ENCODE results near the gene ATP1A3.
A peak's percentile ranks its signal among the peaks of the same experiment; 100 is the strongest.

The ATP1A3 gene

GRCh38 chr19:41984961-41985360 lies 9.1 kb downstream of the ATP1A3 start:
- DNase-seq: no peak

DNA sequence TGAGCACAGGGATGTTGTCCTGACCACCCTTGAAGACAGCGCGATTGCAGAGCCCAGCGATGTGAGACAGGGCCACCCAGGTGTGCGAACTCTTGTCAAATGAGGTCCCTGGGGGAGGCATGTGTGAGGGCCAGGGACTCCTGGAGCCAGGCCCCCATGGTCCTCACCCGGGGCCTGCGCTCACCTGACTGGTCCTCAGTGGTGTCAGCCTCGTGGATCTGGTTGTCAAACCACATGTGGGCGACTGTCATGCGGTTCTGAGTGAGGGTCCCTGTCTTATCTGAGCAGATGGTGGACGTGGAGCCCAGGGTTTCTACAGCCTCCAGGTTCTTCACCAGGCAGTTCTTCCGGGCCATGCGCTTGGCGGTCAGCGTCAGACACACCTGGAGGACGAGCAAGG lies 12.3 kb downstream of the ATP1A3 start:
- DNase-seq: no peak

- no peak for DNase-seq
These were observed 15.6 kb downstream of the ATP1A3 start for GRCh38 chr19:41978470-41978869.

DNA sequence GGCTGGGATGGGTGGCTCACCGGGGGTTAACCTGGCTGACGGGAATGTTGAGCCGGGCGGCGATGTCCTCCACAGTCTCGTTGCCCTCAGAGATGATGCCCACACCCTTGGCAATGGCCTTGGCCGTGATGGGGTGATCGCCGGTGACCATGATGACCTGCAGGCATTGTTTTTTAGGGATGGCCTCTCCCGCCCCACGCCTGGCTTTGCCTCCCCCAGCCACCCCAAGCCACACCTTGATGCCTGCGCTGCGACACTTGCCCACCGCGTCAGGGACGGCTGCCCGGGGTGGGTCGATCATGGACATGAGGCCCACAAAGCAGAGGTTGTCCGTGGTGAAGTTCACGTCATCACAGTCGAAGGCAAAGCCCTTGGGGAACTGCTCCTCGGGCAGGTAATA lies 16.1 kb downstream of the ATP1A3 start:
- DNase-seq: no peak

- no peak for DNase-seq
These were observed 19.4 kb downstream of the ATP1A3 start for GRCh38 chr19:41974652-41975051.

- DNase-seq: no peak
These were observed 22.7 kb downstream of the ATP1A3 start for GRCh38 chr19:41971363-41971762.

GRCh38 chr19:41969772-41970458 lies 24.1 kb downstream of the ATP1A3 start:
- DNase-seq: no peak

GRCh38 chr19:41968751-41969595 lies 25.1 kb downstream of the ATP1A3 start:
- DNase-seq: no peak

GRCh38 chr19:41967054-41967783 lies 26.8 kb downstream of the ATP1A3 start:
- no peak for DNase-seq

- DNase-seq: no peak
These were observed 28.9 kb downstream of the ATP1A3 start for GRCh38 chr19:41965106-41965505.

DNA sequence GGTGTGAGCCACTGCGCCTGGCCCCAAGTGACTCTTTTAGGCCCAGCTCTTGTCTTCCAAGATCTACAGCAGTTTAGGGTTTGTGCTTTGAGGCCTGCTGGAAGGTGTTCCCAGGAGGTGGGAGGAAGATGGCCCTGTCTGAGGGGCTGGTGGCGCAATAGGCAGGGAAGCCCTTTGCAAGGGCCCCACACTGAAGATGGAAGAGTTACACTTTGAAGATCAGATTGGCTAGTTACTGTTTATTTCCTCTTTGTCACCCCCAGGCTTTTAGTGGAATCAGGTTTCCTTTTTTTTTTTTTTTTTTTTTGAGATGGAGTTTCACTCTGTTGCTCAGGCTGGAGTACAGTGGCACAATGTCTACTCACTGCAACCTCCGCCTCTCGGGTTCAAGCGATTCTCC lies 33.1 kb downstream of the ATP1A3 start:
- no peak for DNase-seq

- DNase-seq: peak; percentile 88 to 89
These were observed 34.7 kb downstream of the ATP1A3 start, which contains the start of gene RABAC1 for GRCh38 chr19:41959056-41960053. Gene RABAC1, minus strand, starts transcription at chr19:41959321. Its CDS starts 29 bp downstream, at chr19:41959292.

DNA sequence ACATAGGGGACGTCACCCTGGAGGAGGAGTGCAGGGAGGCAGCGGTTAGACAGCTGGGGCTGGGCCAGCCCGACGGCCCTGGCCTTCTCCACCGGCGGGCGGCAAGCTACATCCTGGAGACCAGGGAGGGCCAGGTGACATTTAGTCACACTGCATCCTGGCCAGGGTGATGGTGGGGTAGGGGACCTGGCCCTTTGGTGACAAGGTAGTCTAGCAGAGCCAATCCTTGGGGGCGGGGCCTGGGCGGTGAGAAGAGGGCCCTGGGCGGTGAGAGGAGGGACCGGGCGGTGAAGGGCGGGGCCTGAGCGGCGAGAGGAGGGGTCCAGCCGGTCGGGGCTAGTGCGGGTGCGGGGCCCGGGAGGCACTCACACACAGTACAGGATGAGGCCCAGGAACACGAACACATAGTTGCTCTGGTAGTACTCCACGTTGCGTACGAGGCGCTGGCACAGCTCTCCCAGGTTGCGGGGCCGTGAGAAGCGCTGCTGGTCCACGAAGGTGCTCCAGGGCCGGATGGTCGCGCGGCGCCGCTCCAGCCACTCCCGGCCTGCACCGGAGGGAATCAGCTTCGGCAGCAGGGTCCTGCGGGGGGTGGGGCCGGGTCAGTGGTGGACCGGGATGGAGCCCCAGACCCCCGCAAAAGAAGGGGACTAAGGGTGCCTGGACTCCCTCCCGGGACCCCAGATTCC lies 35.5 kb downstream of the ATP1A3 start:
- peak; percentile 87 to 92 for DNase-seq

DNA sequence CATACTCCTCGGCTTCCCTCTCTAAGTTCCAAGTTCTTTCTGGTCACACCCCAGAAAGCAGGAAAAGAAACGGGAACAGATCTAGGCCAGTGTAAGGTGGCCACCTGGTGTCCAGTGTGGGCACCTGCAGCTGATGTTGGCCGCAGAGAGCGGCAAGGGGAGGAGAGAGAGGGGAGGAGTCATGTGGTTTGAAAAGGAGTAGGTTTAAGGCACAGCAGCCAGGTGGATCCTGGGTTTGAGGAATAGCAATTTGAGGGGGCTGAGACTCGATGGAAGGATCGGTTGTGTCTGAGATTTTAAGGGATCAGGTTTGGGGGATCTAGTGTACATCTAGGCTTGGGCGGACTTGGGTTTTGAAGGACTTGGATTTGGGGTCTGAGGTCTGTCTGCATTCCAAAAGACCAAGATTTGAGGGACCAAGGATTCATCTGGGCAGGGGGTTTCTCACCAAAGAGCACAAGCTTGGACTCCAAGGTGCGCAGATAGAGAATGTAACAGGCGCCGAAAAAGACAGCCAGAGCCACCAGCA lies 36.1 kb downstream of the ATP1A3 start:
- peak; percentile 47 for DNase-seq

DNA sequence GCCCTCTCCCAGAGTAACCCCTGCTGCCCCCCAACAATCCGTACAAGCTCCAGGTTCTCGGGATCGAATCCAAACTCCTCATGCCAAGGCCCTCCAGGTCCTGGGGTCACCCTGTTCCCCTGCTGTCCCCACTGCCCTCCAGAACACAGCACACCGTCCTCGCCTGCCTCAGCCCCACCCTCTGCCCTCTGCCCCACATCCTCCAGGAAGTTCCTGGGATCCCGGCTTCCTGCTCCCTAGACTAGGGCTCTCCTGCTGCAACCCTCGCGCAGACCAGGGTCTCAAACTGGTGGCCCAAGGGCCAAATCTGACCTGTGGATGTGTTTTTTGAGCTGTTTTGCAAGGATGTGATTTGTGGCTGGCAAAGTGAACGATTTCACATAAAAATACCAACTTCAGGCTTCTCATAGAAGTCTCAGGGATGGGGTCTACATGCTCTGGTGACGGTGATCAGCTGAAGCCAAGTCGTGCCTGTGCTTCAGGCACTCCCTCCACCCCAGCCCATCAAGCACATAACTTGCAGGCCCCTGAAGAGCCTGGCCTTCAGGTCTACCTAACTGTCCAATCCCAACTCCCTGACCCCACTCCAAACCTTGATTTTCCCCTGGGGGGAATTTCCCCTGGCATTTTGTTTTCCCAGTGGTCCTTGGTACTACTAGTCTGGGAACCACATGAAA lies 36.7 kb downstream of the ATP1A3 start:
- no peak for DNase-seq

- DNase-seq: no peak
These were observed 37.4 kb downstream of the ATP1A3 start for GRCh38 chr19:41956621-41957020.

GRCh38 chr19:41955521-41955920 lies 38.5 kb downstream of the ATP1A3 start:
- no peak for DNase-seq

GRCh38 chr19:41951686-41952172 lies 42.3 kb downstream of the ATP1A3 start:
- peak; percentile 94 to 97 for DNase-seq

DNA sequence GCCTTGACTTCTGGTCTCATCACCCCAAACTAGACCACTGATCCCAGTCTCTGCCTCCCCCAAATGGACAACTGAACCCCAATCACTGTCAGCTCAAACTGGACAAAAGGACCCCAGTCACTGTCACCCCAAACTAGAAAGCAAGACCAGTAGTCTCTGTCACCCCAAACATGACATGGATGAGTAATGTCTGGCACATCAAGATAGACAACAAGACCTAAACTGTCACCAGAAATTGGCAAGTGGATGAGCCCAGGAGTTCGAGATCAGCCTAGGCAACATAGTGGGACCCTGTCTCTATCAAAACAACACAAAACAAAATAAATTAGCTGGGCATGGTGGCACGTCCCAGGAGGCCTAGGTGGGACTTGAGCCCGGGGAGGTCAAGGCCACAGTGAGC lies 46.9 kb downstream of the ATP1A3 start:
- DNase-seq: no peak

- peak; percentile 85 to 87 for DNase-seq
These were observed 48.8 kb downstream of the ATP1A3 start for GRCh38 chr19:41945135-41945766.

All from stimulated activated CD4-positive, alpha-beta T cell treated with anti-CD3 and anti-CD28 coated beads, Interleukin-2, amount 100 ng/mL, for 24 hours (primary cell).